Activated T-helper 2 cell treated with anti-CD3 and anti-CD28 coated beads, Interferon-gamma antibody, Interleukin-2, Interleukin-4, amounts not matched to agents 10 μg/mL and 5 μg/mL and 100 μg/mL, durations not matched to agents 14 hours and 24 hours and 36 hours (primary cell): ENCODE data around the gene KCTD12. TPM values are rescaled to one million over a fixed set of nuclear protein-coding genes. Genes with fewer than 3 reads are reported as not detected.

Experiments used
- DNase-seq: peaks from one replicate; pipeline ENCODE4 v3.0.0; 2021; ENCODE audit warnings: low spot score
- H3K27ac Mint-ChIP-seq: one replicate; pipeline ENCODE4 v1.8.0; 2021; ENCODE audit warnings: mixed read lengths
- H3K27me3 Mint-ChIP-seq: one replicate; pipeline ENCODE4 v1.8.0; 2021; ENCODE audit warnings: low read depth, mixed read lengths
- H3K36me3 Mint-ChIP-seq: one replicate; pipeline ENCODE4 v1.8.0; 2021; ENCODE audit warnings: low read depth, mixed read lengths
- H3K4me1 Mint-ChIP-seq: one replicate; pipeline ENCODE4 v1.8.0; 2021; ENCODE audit warnings: low read depth, mixed read lengths
- H3K4me3 Mint-ChIP-seq: one replicate; pipeline ENCODE4 v1.8.0; 2021; ENCODE audit warnings: low read depth, mild to moderate bottlenecking, moderate library complexity, mixed read lengths
- H3K9me3 Mint-ChIP-seq: one replicate; pipeline ENCODE4 v1.8.0; 2021; ENCODE audit warnings: mixed read lengths
- intact Hi-C: fragments of 100-400 bp; cut with micrococcal nuclease; formaldehyde crosslinking; loops from one replicate; pipeline ENCODE4 v1.15.1; 2023
- total RNA-seq: library from RNA; stranded (reverse); gene quantifications from 2 replicates; pipeline ENCODE4 v1.2.3, GENCODE V29; 2022

Gene KCTD12
- total RNA-seq, 1 donor from 2014 or later: 12.7 TPM

GRCh38 chr13:76865996-76866503, 20.2 kb downstream of the KCTD12 start:
- no peak overlapping the region for H3K27ac Mint-ChIP-seq
- peaks cover 19% of the 10 kb centered on the region for H3K27me3 Mint-ChIP-seq
- no peak for DNase-seq
- no peaks in the 10 kb centered on the region for H3K36me3 Mint-ChIP-seq
- H3K9me3 Mint-ChIP-seq: no peaks in the 10 kb centered on the region
- intact Hi-C loops: no loop called here
- H3K4me3 Mint-ChIP-seq: no peak overlapping the region
- H3K4me1 Mint-ChIP-seq: no peaks in the 10 kb centered on the region

- no peak overlapping the region for H3K4me3 Mint-ChIP-seq
- no peaks in the 10 kb centered on the region for H3K4me1 Mint-ChIP-seq
- intact Hi-C loops: no loop called here
- no peak for DNase-seq
- H3K9me3 Mint-ChIP-seq: no peaks in the 10 kb centered on the region
- peaks cover 19% of the 10 kb centered on the region for H3K27me3 Mint-ChIP-seq
- H3K36me3 Mint-ChIP-seq: no peaks in the 10 kb centered on the region
- no peak overlapping the region for H3K27ac Mint-ChIP-seq
Measured at GRCh38 chr13:76865109-76865508, 21.1 kb downstream of the KCTD12 start.

GRCh38 chr13:76864259-76864658, 21.9 kb downstream of the KCTD12 start:
- intact Hi-C loops: no loop called here
- no peaks in the 10 kb centered on the region for H3K36me3 Mint-ChIP-seq
- H3K4me3 Mint-ChIP-seq: no peak overlapping the region
- peaks cover 19% of the 10 kb centered on the region for H3K27me3 Mint-ChIP-seq
- no peak for DNase-seq
- no peak overlapping the region for H3K27ac Mint-ChIP-seq
- H3K4me1 Mint-ChIP-seq: no peaks in the 10 kb centered on the region
- H3K9me3 Mint-ChIP-seq: peaks cover 1% of the 10 kb centered on the region

GRCh38 chr13:76863022-76863421, 23.2 kb downstream of the KCTD12 start:
- Mint-ChIP-seq H3K27me3 (peaks cover 19% of the 10 kb centered on the region), H3K36me3 (no peaks in the 10 kb centered on the region), H3K4me3 (no peak overlapping the region), H3K9me3 (peaks cover 4% of the 10 kb centered on the region), H3K4me1 (no peaks in the 10 kb centered on the region), H3K27ac (no peak overlapping the region)
- intact Hi-C loops: no loop called here
- no peak for DNase-seq

- Mint-ChIP-seq H3K27me3 (peaks cover 18% of the 10 kb centered on the region), H3K36me3 (no peaks in the 10 kb centered on the region), H3K4me1 (no peaks in the 10 kb centered on the region), H3K27ac (no peak overlapping the region), H3K4me3 (no peak overlapping the region), H3K9me3 (peaks cover 4% of the 10 kb centered on the region)
- no peak for DNase-seq
- intact Hi-C loops: no loop called here
Measured at GRCh38 chr13:76861859-76862258, 24.3 kb downstream of the KCTD12 start.

GRCh38 chr13:76860706-76861105, 25.5 kb downstream of the KCTD12 start:
- peaks cover 10% of the 10 kb centered on the region for H3K27me3 Mint-ChIP-seq
- intact Hi-C loops: no loop called here
- DNase-seq: no peak
- H3K4me1 Mint-ChIP-seq: peaks cover 2% of the 10 kb centered on the region
- no peaks in the 10 kb centered on the region for H3K36me3 Mint-ChIP-seq
- H3K4me3 Mint-ChIP-seq: no peak overlapping the region
- H3K27ac Mint-ChIP-seq: no peak overlapping the region
- peaks cover 4% of the 10 kb centered on the region for H3K9me3 Mint-ChIP-seq

GRCh38 chr13:76854894-76855293, 31.3 kb downstream of the KCTD12 start:
- H3K27me3 Mint-ChIP-seq: peaks cover 2% of the 10 kb centered on the region
- no peak for DNase-seq
- intact Hi-C loops: no loop called here
- H3K36me3 Mint-ChIP-seq: no peaks in the 10 kb centered on the region
- no peak overlapping the region for H3K27ac Mint-ChIP-seq
- H3K4me1 Mint-ChIP-seq: peaks cover 2% of the 10 kb centered on the region
- H3K4me3 Mint-ChIP-seq: no peak overlapping the region
- peaks cover 4% of the 10 kb centered on the region for H3K9me3 Mint-ChIP-seq

- Mint-ChIP-seq H3K27ac (no peak overlapping the region), H3K27me3 (peaks cover 3% of the 10 kb centered on the region), H3K36me3 (no peaks in the 10 kb centered on the region), H3K9me3 (peaks cover under 1% of the 10 kb centered on the region), H3K4me1 (peaks cover 2% of the 10 kb centered on the region), H3K4me3 (no peak overlapping the region)
- no peak for DNase-seq
- intact Hi-C loops: no loop called here
Measured at GRCh38 chr13:76853921-76854608, 32.1 kb downstream of the KCTD12 start.

- no peak for DNase-seq
- Mint-ChIP-seq H3K4me1 (peaks cover 2% of the 10 kb centered on the region), H3K27ac (no peak overlapping the region), H3K9me3 (no peaks in the 10 kb centered on the region), H3K36me3 (no peaks in the 10 kb centered on the region), H3K4me3 (no peak overlapping the region), H3K27me3 (peaks cover 3% of the 10 kb centered on the region)
- intact Hi-C loops: no loop called here
Measured at GRCh38 chr13:76853481-76853880, 32.7 kb downstream of the KCTD12 start.

- Mint-ChIP-seq H3K27me3 (peaks cover 3% of the 10 kb centered on the region), H3K36me3 (no peaks in the 10 kb centered on the region), H3K27ac (no peak overlapping the region), H3K4me1 (peaks cover 2% of the 10 kb centered on the region), H3K4me3 (no peak overlapping the region), H3K9me3 (no peaks in the 10 kb centered on the region)
- no peak for DNase-seq
- intact Hi-C loops: no loop called here
Measured at GRCh38 chr13:76852986-76853385, 33.2 kb downstream of the KCTD12 start.

- peaks cover 2% of the 10 kb centered on the region for H3K4me1 Mint-ChIP-seq
- DNase-seq: no peak
- no peak overlapping the region for H3K4me3 Mint-ChIP-seq
- peaks cover 5% of the 10 kb centered on the region for H3K27me3 Mint-ChIP-seq
- no peak overlapping the region for H3K27ac Mint-ChIP-seq
- H3K9me3 Mint-ChIP-seq: no peaks in the 10 kb centered on the region
- intact Hi-C loops: no loop called here
- no peaks in the 10 kb centered on the region for H3K36me3 Mint-ChIP-seq
Measured at GRCh38 chr13:76851961-76852360, 34.2 kb downstream of the KCTD12 start.

- no peaks in the 10 kb centered on the region for H3K9me3 Mint-ChIP-seq
- H3K36me3 Mint-ChIP-seq: no peaks in the 10 kb centered on the region
- H3K27me3 Mint-ChIP-seq: peaks cover 13% of the 10 kb centered on the region
- no peaks in the 10 kb centered on the region for H3K4me1 Mint-ChIP-seq
- intact Hi-C loops: no loop called here
- no peak overlapping the region for H3K27ac Mint-ChIP-seq
- H3K4me3 Mint-ChIP-seq: no peak overlapping the region
- DNase-seq: no peak
Measured at GRCh38 chr13:76849493-76849892, 36.7 kb downstream of the KCTD12 start.

- H3K4me1 Mint-ChIP-seq: no peaks in the 10 kb centered on the region
- intact Hi-C loops: no loop called here
- H3K9me3 Mint-ChIP-seq: no peaks in the 10 kb centered on the region
- H3K4me3 Mint-ChIP-seq: no peak overlapping the region
- DNase-seq: no peak
- H3K27me3 Mint-ChIP-seq: peaks cover 11% of the 10 kb centered on the region
- no peak overlapping the region for H3K27ac Mint-ChIP-seq
- no peaks in the 10 kb centered on the region for H3K36me3 Mint-ChIP-seq
Measured at GRCh38 chr13:76848596-76848995, 37.6 kb downstream of the KCTD12 start.
